Gastrocnemius medialis (tissue), 4 donors: ENCODE results near the gene CDKL4. TPM values are rescaled to one million over a fixed set of nuclear protein-coding genes. Genes with fewer than 3 reads are reported as not detected.

Experiments used
- ATAC-seq, 2 donors: fragments of 150-250 bp; one replicate each; pipeline ENCODE4 v1.9.1; 2016
- DNase-seq, 2 donors: peaks; one replicate each; pipeline ENCODE4 v3.0.0-alpha.2; 2019
- H3K27ac ChIP-seq, 4 donors: fragments of 200-600 bp; sonication (generic); 1 replicate in 1 of 4; 2 replicates in 3 of 4; pipeline ENCODE4 v1.5.1; 2016 to 2018; ENCODE audit warnings: mild to moderate bottlenecking in 2 of 4, moderate library complexity in 1 of 4
- H3K27me3 ChIP-seq, 3 donors: fragments of 200-600 bp; sonication (generic) in 2 of 3; 1 replicate in 1 of 3; 2 replicates in 2 of 3; pipeline versions ENCODE4 v1.5.1 to v1.6.0; 2016 to 2019; ENCODE audit warnings: mild to moderate bottlenecking in 1 of 3, moderate library complexity in 1 of 3
- H3K36me3 ChIP-seq, 2 donors: fragments of 200-600 bp; sonication (generic) in 1 of 2; one replicate each; pipeline ENCODE4 v1.5.1; 2017 to 2018
- H3K4me1 ChIP-seq, 2 donors: fragments of 200-600 bp; sonication (generic) in 1 of 2; one replicate each; pipeline ENCODE4 v1.5.1; 2016 to 2017; ENCODE audit warnings: mild to moderate bottlenecking in 2 of 2
- H3K4me3 ChIP-seq, 4 donors: fragments of 200-600 bp; sonication (generic) in 3 of 4; 1 replicate in 1 of 4; 2 replicates in 3 of 4; pipeline ENCODE4 v1.5.1; 2016 to 2019; ENCODE audit warnings: mild to moderate bottlenecking in 2 of 4
- H3K9me3 ChIP-seq, 3 donors: fragments of 200-600 bp; sonication (generic) in 2 of 3; 1 replicate in 1 of 3; 2 replicates in 2 of 3; pipeline ENCODE4 v1.5.1; 2016 to 2019
- CTCF ChIP-seq, 5 experiments: fragments of 450-650 bp in 3 of 5; fragments of 200-600 bp in 2 of 5; sonication (generic) in 2 of 5; IDR thresholded peaks in 4 of 5; conservative IDR thresholded peaks in 1 of 5; 1 replicate in 4 of 5; 2 replicates in 1 of 5; pipeline ENCODE4 v1.5.1; 2016 to 2019; ENCODE audit warnings: antibody characterized with exemption in 5 of 5, mild to moderate bottlenecking in 3 of 5, moderate library complexity in 3 of 5
- POLR2A ChIP-seq, 2 donors: fragments of 450-650 bp; IDR thresholded peaks; one replicate each; pipeline ENCODE4 v1.6.1; 2017; ENCODE audit warnings: antibody characterized with exemption in 2 of 2, mild to moderate bottlenecking in 2 of 2, moderate library complexity in 2 of 2
- in situ Hi-C, 4 donors: fragments of 200-750 bp; cut with MboI; loops; one replicate each; pipeline versions ENCODE4 v1.15.0 to v1.8.0; 2017; ENCODE audit warnings: low sequenced_read_pairs in 4 of 4
- intact Hi-C: fragments of 100-400 bp; cut with DNase I; formaldehyde crosslinking; loops from one replicate; pipeline ENCODE4 v1.15.1; 2023; ENCODE audit warnings: low total_unique reads
- total RNA-seq, 4 donors: library from RNA; depleted of rRNA; stranded (reverse); fragments of >200 nt; gene quantifications; one replicate each; pipeline versions ENCODE4 v1.1.0 to v1.2.3, GENCODE V29; 2016

Gene CDKL4
- total RNA-seq, 4 donors from 2014 or later = 0.36 to 1.1 TPM; not detected in 2

DNA sequence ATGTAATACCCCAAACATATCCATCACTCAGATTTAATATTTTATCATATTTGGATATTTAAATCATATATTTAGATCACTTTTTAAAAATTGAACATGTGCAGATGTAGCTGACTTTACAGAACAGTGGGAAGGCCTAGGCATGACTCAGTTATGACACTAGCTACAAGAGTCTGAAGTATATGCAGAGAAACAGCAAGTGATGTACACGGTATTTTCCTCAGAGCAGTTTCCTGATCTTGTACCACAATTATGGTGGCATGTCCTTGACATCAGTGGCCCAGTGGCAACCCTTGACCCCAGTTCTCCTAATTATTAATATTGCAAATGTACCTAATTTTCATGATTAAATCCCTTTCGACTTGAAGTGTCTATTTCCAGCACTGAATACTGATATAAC lies 28.2 kb downstream of the CDKL4 start:
- TF ChIP-seq POLR2A (IDR thresholded peaks at IDR 0.05) (no peak), CTCF (IDR thresholded peaks at IDR 0.05 in 4 of 5, conservative IDR thresholded peaks at IDR 0.05 in 1 of 5) (no peak)
- intact Hi-C loops = no loop called here
- H3K27me3 ChIP-seq = no peaks in the 10 kb centered on the region
- in situ Hi-C loops = no loop called here
- no peak overlapping the region for H3K27ac ChIP-seq
- no peaks in the 10 kb centered on the region for H3K4me1 ChIP-seq
- no peaks in the 10 kb centered on the region for H3K36me3 ChIP-seq
- ATAC-seq (no peak), DNase-seq (no peak)
- H3K4me3 ChIP-seq = no peak overlapping the region
- H3K9me3 ChIP-seq = no peaks in the 10 kb centered on the region

DNA sequence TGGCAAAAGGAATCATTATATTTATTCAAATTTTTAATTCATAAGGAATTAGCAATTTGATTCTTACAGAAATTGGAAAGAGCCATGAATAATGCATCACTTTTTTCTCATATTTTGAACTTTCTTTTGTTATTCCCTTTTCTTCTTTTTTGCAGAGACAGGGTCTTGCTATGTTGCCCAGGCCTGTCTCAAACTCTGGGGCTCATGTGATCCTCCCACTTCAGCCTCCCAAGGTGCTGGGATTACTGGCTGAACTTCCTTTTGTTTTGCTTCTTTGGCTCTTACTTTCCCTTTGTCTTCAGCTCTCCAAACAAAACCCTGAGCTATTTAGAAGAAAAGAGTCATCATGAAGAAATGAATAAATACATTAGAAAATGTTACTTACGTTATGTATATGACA lies 30.8 kb downstream of the CDKL4 start:
- in situ Hi-C loops = no loop called here
- DNase-seq (no peak), ATAC-seq (no peak)
- intact Hi-C loops = loop anchor here (5.0 kb wide), 1 partner anchor 136 kb away; no protein-coding TSS in a partner anchor
- Histone ChIP-seq H3K4me3 (no peak overlapping the region), H3K36me3 (no peaks in the 10 kb centered on the region), H3K9me3 (no peaks in the 10 kb centered on the region), H3K4me1 (no peaks in the 10 kb centered on the region), H3K27ac (no peak overlapping the region), H3K27me3 (no peaks in the 10 kb centered on the region)
- TF ChIP-seq CTCF (IDR thresholded peaks at IDR 0.05 in 4 of 5, conservative IDR thresholded peaks at IDR 0.05 in 1 of 5) = no peak
- TF ChIP-seq POLR2A (IDR thresholded peaks at IDR 0.05) = no peak

DNA sequence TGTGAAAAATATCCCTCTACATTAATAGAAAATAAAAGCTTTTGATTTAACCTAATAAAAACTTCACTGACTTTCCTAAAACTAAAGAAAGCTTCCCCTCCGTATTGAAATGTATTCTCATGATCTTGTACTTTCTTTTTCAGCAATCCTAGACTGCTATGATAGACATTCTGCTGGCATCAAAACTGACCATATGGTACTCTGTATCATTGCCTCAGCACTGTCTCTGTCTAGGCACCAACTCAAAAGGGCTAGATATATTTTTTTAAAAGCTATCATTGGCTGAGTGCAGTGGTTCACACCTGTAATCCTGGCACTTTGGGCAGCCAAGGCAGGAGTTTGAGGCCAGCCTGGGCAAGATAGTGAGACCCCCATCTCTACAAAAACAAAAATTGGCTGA lies 32.9 kb downstream of the CDKL4 start:
- no peak for DNase-seq
- in situ Hi-C loops = no loop called here

GRCh38 chr2:39203382-39203781 lies 40.4 kb downstream of the CDKL4 start:
- no peak overlapping the region for H3K27ac ChIP-seq
- no peaks in the 10 kb centered on the region for H3K4me1 ChIP-seq
- H3K36me3 ChIP-seq = no peaks in the 10 kb centered on the region
- no peak for TF ChIP-seq POLR2A (IDR thresholded peaks at IDR 0.05)
- no peak for TF ChIP-seq CTCF (IDR thresholded peaks at IDR 0.05 in 4 of 5, conservative IDR thresholded peaks at IDR 0.05 in 1 of 5)
- no peaks in the 10 kb centered on the region for H3K27me3 ChIP-seq
- no peak overlapping the region for H3K4me3 ChIP-seq
- in situ Hi-C loops = no loop called here
- intact Hi-C loops = no loop called here
- DNase-seq (no peak), ATAC-seq (no peak)
- no peaks in the 10 kb centered on the region for H3K9me3 ChIP-seq

More for the DNA sequence above, 32.9 kb downstream of the CDKL4 start:
- TF ChIP-seq CTCF (IDR thresholded peaks at IDR 0.05 in 4 of 5, conservative IDR thresholded peaks at IDR 0.05 in 1 of 5) (no peak), POLR2A (IDR thresholded peaks at IDR 0.05) (no peak)
- H3K4me3 ChIP-seq = no peak overlapping the region
- H3K27me3 ChIP-seq = no peaks in the 10 kb centered on the region
- no peak overlapping the region for H3K27ac ChIP-seq
- ATAC-seq = no peak
- no peaks in the 10 kb centered on the region for H3K9me3 ChIP-seq
- intact Hi-C loops = loop anchor here (5.0 kb wide), 1 partner anchor 134 kb away; no protein-coding TSS in a partner anchor
- H3K36me3 ChIP-seq = no peaks in the 10 kb centered on the region
- H3K4me1 ChIP-seq = no peaks in the 10 kb centered on the region
